Neural cell (in vitro differentiated cells): ENCODE measurements around the gene HDAC3.

Experiments used
- EP300 ChIP-seq: fragments of 450-650 bp; conservative IDR thresholded peaks from 2 replicates; pipeline ENCODE4 v1.6.1; 2014; ENCODE audit warnings: antibody characterized with exemption, mild to moderate bottlenecking, moderate library complexity; ENCODE audit not compliant: poor library complexity, severe bottlenecking
- EZH2 ChIP-seq: fragments of 200-600, 300-800 bp; shearing (Covaris generic), sonication (generic); IDR thresholded peaks from 2 replicates; pipeline ENCODE4 v1.6.1; 2014; ENCODE audit warnings: antibody characterized with exemption, low read length, borderline replicate concordance, mild to moderate bottlenecking; ENCODE audit not compliant: insufficient read depth, poor library complexity, severe bottlenecking
- MXI1 ChIP-seq: fragments of 450-650 bp; conservative IDR thresholded peaks from 2 replicates; pipeline ENCODE4 v1.6.1; 2014; ENCODE audit warnings: antibody characterized with exemption, mild to moderate bottlenecking; ENCODE audit not compliant: poor library complexity, severe bottlenecking
- POLR2AphosphoS5 ChIP-seq: IDR thresholded peaks from 2 replicates; pipeline ENCODE4 v1.6.1; 2012
- RAD21 ChIP-seq: fragments of 450-650 bp; conservative IDR thresholded peaks from 2 replicates; pipeline ENCODE4 v1.6.1; 2014; ENCODE audit warnings: antibody characterized with exemption, mild to moderate bottlenecking, moderate library complexity
- REST ChIP-seq: IDR thresholded peaks from 2 replicates; pipeline ENCODE4 v1.6.1; 2012; ENCODE audit warnings: borderline replicate concordance
- SMC3 ChIP-seq: fragments of 450-650 bp; conservative IDR thresholded peaks from 2 replicates; pipeline ENCODE4 v1.6.1; 2014; ENCODE audit warnings: antibody characterized with exemption, mild to moderate bottlenecking, moderate library complexity; ENCODE audit not compliant: poor library complexity
- TAF1 ChIP-seq: IDR thresholded peaks from 2 replicates; pipeline ENCODE4 v1.6.1; 2012; ENCODE audit warnings: low read depth
- TF ChIP-seq, protein P1 (sequence below): fragments of 450-650 bp; IDR thresholded peaks from 2 replicates; pipeline ENCODE4 v1.5.1; 2014; ENCODE audit warnings: antibody characterized with exemption, mild to moderate bottlenecking, moderate library complexity; ENCODE audit not compliant: poor library complexity, severe bottlenecking

- TF ChIP-seq POLR2AphosphoS5 (no peak), EP300 (no peak), REST (no peak), SMC3 (no peak), EZH2 (no peak), RAD21 (no peak), TAF1 (no peak), MXI1 (no peak)
- TF ChIP-seq, protein P1, sequence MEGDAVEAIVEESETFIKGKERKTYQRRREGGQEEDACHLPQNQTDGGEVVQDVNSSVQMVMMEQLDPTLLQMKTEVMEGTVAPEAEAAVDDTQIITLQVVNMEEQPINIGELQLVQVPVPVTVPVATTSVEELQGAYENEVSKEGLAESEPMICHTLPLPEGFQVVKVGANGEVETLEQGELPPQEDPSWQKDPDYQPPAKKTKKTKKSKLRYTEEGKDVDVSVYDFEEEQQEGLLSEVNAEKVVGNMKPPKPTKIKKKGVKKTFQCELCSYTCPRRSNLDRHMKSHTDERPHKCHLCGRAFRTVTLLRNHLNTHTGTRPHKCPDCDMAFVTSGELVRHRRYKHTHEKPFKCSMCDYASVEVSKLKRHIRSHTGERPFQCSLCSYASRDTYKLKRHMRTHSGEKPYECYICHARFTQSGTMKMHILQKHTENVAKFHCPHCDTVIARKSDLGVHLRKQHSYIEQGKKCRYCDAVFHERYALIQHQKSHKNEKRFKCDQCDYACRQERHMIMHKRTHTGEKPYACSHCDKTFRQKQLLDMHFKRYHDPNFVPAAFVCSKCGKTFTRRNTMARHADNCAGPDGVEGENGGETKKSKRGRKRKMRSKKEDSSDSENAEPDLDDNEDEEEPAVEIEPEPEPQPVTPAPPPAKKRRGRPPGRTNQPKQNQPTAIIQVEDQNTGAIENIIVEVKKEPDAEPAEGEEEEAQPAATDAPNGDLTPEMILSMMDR = no peak
Measured at GRCh38 chr5:141656396-141656795, 19.7 kb upstream of the HDAC3 start.
